Liver (tissue), 3 donors: ENCODE results near the gene CR1.
"Not testable (repeated sequence)": the region's sequence is repeated elsewhere in the genome, so short reads cannot be mapped to it uniquely, and the experiment has no call there.

Experiments used
- NR2F2 ChIP-seq: IDR thresholded peaks from 2 replicates; pipeline ENCODE4 v1.6.1; 2016; ENCODE audit warnings: antibody characterized with exemption
- TF ChIP-seq, protein P1 (sequence below): fragments of 150-350 bp; IDR thresholded peaks from 2 replicates; pipeline ENCODE4 v1.5.1; 2017; ENCODE audit warnings: improper control_type of control experiment, low read depth, low read length; ENCODE audit not compliant: missing input control
- donor health status: healthy.
- donor health status: healthy.

- TF ChIP-seq, protein P1, sequence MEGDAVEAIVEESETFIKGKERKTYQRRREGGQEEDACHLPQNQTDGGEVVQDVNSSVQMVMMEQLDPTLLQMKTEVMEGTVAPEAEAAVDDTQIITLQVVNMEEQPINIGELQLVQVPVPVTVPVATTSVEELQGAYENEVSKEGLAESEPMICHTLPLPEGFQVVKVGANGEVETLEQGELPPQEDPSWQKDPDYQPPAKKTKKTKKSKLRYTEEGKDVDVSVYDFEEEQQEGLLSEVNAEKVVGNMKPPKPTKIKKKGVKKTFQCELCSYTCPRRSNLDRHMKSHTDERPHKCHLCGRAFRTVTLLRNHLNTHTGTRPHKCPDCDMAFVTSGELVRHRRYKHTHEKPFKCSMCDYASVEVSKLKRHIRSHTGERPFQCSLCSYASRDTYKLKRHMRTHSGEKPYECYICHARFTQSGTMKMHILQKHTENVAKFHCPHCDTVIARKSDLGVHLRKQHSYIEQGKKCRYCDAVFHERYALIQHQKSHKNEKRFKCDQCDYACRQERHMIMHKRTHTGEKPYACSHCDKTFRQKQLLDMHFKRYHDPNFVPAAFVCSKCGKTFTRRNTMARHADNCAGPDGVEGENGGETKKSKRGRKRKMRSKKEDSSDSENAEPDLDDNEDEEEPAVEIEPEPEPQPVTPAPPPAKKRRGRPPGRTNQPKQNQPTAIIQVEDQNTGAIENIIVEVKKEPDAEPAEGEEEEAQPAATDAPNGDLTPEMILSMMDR = not testable (repeated sequence)
- TF ChIP-seq NR2F2 = not testable (repeated sequence)
These were observed 194.6 kb downstream of the CR1 start for GRCh38 chr1:207690551-207690950.
